CD4-positive, alpha-beta T cell treated with Interleukin-6 at 100 ng/mL for 8 hours (primary cell): ENCODE measurements around the gene MANSC4.
"Not testable (repeated sequence)": the region's sequence is repeated elsewhere in the genome, so short reads cannot be mapped to it uniquely, and the experiment has no call there.

ENCODE experiments used
- DNase-seq: peaks from one replicate; pipeline ENCODE4 v3.0.0-alpha.2; 2020; ENCODE audit warnings: mixed read lengths, low spot score

MANSC4 gene

DNA sequence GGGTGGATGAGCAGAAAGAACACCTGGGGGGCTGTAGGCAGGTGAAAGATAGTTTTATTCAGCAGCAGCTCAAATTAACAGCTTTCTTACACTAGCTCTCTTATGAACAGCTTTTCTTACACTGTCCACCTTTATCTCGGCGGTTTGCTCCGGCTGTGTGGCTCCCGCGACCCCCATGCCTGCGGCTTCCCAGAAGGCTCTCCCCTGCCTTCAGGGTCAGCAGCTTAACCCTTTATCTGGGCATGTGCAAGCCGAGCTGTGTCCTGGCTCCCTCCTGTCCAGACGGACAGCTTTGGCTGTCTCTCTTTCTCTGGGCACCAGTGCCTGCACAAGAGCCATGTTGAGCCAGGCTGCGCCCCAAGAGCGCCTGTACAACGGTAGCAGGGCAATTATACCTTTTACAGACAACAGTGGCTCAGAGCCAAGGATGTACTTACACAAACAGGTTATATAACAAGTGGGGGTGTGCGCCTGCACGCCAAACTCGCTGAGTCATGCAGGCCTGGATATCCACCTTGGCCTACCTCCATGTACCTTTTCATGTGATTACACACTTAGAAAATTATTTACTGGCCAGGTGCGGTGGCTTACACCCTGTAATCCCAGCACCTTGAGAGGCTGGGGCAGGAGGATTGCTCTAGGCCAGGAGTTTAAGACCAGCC, 28.5 kb downstream of the MANSC4 start:
- no peak for DNase-seq

- DNase-seq = no peak
Measured at GRCh38 chr12:27747111-27747820, 32.8 kb downstream of the MANSC4 start.

DNA sequence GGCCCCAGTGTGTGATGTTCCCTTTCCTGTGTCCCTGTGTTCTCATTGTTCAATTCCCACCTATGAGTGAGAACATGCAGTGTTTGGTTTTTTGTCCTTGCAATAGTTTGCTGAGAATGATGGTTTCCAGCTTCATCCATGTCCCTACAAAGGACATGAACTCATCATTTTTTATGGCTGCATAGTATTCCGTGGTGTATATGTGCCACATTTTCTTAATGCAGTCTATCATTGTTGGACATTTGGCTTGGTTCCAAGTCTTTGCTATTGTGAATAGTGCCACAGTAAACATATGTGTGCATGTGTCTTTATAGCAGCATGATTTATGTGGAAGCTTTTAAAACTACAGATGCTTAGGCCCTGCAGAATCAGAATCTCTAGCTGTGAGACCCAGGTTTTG, 34.3 kb downstream of the MANSC4 start:
- not testable (repeated sequence) for DNase-seq

GRCh38 chr12:27743601-27744000, 36.4 kb downstream of the MANSC4 start:
- DNase-seq = no peak

- DNase-seq = not testable (repeated sequence)
Measured at GRCh38 chr12:27734321-27734720, 45.7 kb downstream of the MANSC4 start.

GRCh38 chr12:27733791-27734190, 46.2 kb downstream of the MANSC4 start:
- DNase-seq = no peak

DNA sequence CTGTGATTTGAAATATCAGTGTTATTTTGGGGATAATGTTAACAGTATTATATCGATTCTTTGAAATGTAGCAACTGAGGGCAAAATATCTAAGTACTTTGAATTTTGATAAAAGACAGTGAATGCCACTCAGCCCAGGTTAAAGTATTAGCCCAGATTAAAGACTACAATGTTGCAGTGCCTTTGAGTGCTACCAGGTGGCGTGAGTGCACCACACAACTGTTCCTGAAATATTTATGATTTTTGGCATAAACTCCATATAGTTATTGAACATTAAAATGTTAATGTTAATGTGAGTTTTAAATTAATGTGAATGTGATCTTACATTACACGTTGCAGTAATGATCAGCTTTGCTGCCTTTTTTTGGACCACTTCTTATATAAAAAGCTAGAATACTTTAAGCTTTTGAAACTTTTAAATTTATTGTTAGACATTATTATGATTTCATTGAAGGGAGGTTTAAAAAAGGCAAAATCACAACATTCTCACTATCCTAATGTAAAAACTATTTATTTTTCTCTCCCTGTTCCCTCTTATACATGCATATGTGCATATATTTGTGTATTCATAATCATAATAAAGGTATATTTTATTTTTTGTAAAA, 46.9 kb downstream of the MANSC4 start:
- DNase-seq = peak; percentile 15

GRCh38 chr12:27732281-27732680, 47.8 kb downstream of the MANSC4 start:
- DNase-seq = no peak

GRCh38 chr12:27730097-27730588, 49.9 kb downstream of the MANSC4 start:
- DNase-seq = no peak

- no peak for DNase-seq
Measured at GRCh38 chr12:27723212-27723611, 56.8 kb downstream of the MANSC4 start.
